Kidney (tissue), 14 donors: ENCODE data around the gene CLHC1. TPM values are rescaled to one million over a fixed set of nuclear protein-coding genes. Genes with fewer than 3 reads are reported as not detected.

Experiments
- DNase-seq, 5 donors: peaks; one replicate each; pipeline ENCODE4 v3.0.0-alpha.2; 2013 to 2020
- FAIRE-seq: peaks from 2 replicates; lab custom pipeline; 2012; peaks lifted over from hg19 to GRCh38; lab: Jason Lieb, UNC
- H3K27ac ChIP-seq, 2 donors: one replicate each; pipeline ENCODE4 v1.7.0; 2013; ENCODE audit warnings: low read depth in 2 of 2, low read length in 2 of 2, inconsistent platforms in 1 of 2
- H3K27me3 ChIP-seq: one replicate; pipeline ENCODE4 v1.7.1; 2013; ENCODE audit warnings: low read length, inconsistent platforms; ENCODE audit not compliant: control insufficient read depth, insufficient read depth
- H3K36me3 ChIP-seq, 3 donors: one replicate each; pipeline versions ENCODE4 v1.7.0 to v1.7.1; 2013; ENCODE audit warnings: low read length in 3 of 3, control low read depth in 1 of 3, inconsistent platforms in 1 of 3; ENCODE audit not compliant: insufficient read depth in 3 of 3, control insufficient read depth in 2 of 3
- H3K4me1 ChIP-seq, 3 donors: one replicate each; pipeline versions ENCODE4 v1.7.0 to v1.7.1; 2013; ENCODE audit warnings: low read length in 3 of 3, inconsistent platforms in 1 of 3, low read depth in 1 of 3; ENCODE audit not compliant: control insufficient read depth in 2 of 3, insufficient read depth in 2 of 3
- H3K4me3 ChIP-seq, 3 donors: one replicate each; pipeline versions ENCODE4 v1.7.0 to v1.8.1; 2013; ENCODE audit warnings: low read length in 3 of 3, control low read depth in 1 of 3, inconsistent platforms in 1 of 3
- H3K9ac ChIP-seq, 3 donors: one replicate each; pipeline versions ENCODE4 v1.7.0 to v1.7.1; 2013; ENCODE audit warnings: low read length in 3 of 3, control low read depth in 1 of 3, inconsistent platforms in 1 of 3
- H3K9me3 ChIP-seq, 3 donors: one replicate each; pipeline versions ENCODE4 v1.7.0 to v1.7.1; 2013; ENCODE audit warnings: low read length in 3 of 3, control low read depth in 1 of 3, inconsistent platforms in 1 of 3; ENCODE audit not compliant: control insufficient read depth in 2 of 3, insufficient read depth in 1 of 3
- intact Hi-C: fragments of 100-400 bp; cut with DNase I; formaldehyde crosslinking; loops from one replicate; pipeline ENCODE4 v1.11.1; 2022
- polyA plus RNA-seq: library from polyadenylated mRNA; stranded (reverse); fragments of 350-450 nt; fragmentation: Illumina TruSeq; extraction: RNeasy Lipid Tissue Mini Kit (QIAGEN cat#74804); gene quantifications from one replicate; pipeline ENCODE4 v1.2.3, GENCODE V29; 2014; ENCODE audit warnings: low read depth, low replicate concordance; ENCODE audit not compliant: insufficient read depth
- total RNA-seq: library from RNA; stranded (reverse); fragmentation: NEBNext Ultra II Directional; extraction: Animal tissue kit (Norgen Biotek cat#: 25700); gene quantifications from one replicate; pipeline ENCODE4 v1.2.1, GENCODE V29; 2021
- TF ChIP-seq, protein P1 (sequence below): IDR thresholded peaks from 3 replicates; pipeline ENCODE4 v1.5.1; 2012; ENCODE audit warnings: mild to moderate bottlenecking, moderate library complexity, borderline replicate concordance; ENCODE audit not compliant: insufficient read depth; ENCODE audit errors: extremely low read depth
- donor health status: control.
- donor health status: control.
- donor health status: control.
- donor health status: control.
- donor health status: control.
- donor health status: DM: yes; HTN: yes; CAD: no.
- donor health status: Normal renal cell carcinoma (clear cell type).

Gene CLHC1
- total and polyA plus RNA-seq, 2 donors from 2014 or later, result 8.3 to 14.0 TPM

DNA sequence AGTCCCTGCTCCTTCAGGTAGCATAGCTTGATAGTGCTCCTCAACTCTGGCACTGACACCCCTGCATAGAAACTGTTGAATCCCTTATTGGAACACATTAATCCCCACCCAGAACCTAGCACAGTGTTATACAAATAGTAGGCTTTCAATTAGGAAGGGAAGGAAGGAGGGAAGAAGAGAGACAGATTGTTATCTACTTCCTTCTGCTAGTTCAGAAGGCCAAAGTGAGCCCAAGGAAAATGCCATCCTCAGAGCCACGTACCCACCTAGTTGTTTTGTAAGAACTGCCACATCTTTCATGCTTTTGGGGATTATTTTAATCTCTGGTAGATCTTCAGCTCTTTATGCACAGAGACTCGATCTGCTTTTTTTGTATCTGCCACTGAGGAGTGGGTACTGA lies 75.1 kb downstream of the CLHC1 start:
- H3K36me3 ChIP-seq, result no peaks in the 10 kb centered on the region
- no peaks in the 10 kb centered on the region for H3K9me3 ChIP-seq
- no peak overlapping the region for H3K9ac ChIP-seq
- H3K4me3 ChIP-seq, result no peak overlapping the region
- no peak for FAIRE-seq
- intact Hi-C loops, result no loop called here
- TF ChIP-seq, protein P1, sequence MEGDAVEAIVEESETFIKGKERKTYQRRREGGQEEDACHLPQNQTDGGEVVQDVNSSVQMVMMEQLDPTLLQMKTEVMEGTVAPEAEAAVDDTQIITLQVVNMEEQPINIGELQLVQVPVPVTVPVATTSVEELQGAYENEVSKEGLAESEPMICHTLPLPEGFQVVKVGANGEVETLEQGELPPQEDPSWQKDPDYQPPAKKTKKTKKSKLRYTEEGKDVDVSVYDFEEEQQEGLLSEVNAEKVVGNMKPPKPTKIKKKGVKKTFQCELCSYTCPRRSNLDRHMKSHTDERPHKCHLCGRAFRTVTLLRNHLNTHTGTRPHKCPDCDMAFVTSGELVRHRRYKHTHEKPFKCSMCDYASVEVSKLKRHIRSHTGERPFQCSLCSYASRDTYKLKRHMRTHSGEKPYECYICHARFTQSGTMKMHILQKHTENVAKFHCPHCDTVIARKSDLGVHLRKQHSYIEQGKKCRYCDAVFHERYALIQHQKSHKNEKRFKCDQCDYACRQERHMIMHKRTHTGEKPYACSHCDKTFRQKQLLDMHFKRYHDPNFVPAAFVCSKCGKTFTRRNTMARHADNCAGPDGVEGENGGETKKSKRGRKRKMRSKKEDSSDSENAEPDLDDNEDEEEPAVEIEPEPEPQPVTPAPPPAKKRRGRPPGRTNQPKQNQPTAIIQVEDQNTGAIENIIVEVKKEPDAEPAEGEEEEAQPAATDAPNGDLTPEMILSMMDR, result no peak
- no peak overlapping the region for H3K27ac ChIP-seq
- H3K27me3 ChIP-seq, result no peaks in the 10 kb centered on the region
- H3K4me1 ChIP-seq, result peaks cover 0 to 28% (median 15%) of the 10 kb centered on the region in 3 donors
- no peak for DNase-seq

DNA sequence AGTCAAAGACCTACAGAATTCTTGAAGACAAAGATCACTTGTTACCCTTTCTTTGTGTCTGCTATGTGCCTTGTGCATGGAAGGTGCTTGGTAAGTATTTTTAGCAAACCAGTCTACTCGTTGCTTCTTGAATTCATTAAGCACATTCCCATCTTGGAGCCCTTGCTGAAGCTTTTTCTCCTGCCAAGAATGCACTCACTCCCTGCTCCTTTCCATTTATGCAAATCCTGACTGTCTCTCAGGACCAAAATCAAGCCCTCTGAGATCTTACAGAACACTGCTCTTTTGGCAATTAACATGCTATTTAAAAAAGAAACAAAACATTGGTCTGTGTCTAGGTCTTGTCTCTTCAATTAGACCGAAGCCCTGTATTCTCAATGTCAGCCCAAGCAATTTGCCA lies 75.8 kb downstream of the CLHC1 start:
- FAIRE-seq (no peak), DNase-seq (no peak)
- Histone ChIP-seq H3K9ac (no peak overlapping the region), H3K27me3 (no peaks in the 10 kb centered on the region), H3K36me3 (no peaks in the 10 kb centered on the region), H3K4me1 (peaks cover 0 to 22% (median 15%) of the 10 kb centered on the region in 3 donors), H3K27ac (no peak overlapping the region), H3K4me3 (no peak overlapping the region), H3K9me3 (no peaks in the 10 kb centered on the region)
- TF ChIP-seq, protein P1, result no peak
- intact Hi-C loops, result no loop called here

DNA sequence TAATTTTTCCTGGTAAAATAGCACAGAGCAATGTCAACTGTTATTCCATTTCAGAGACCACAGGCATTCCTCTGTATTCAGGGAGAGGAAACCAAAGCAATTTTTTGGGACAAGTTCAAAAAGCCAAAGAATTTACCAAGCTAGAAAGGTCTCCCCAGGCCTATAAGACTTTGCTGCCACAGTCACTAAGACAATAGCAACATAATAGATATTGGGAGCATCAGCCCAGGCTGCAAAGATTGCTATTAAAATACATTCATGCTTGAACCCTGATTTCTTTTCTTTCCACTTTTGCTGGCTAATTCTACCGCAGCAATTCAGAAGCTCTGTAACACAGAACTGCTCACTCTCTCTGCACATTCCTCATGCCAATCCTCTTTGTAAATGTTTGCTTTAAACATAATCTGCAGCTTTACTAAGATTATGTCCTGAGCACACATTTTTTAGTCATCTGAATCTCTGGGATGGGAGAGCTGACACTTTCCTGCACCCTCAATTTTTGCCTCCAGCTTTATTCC lies 76.3 kb downstream of the CLHC1 start:
- H3K9me3 ChIP-seq, result no peaks in the 10 kb centered on the region
- intact Hi-C loops, result no loop called here
- H3K4me3 ChIP-seq, result no peak overlapping the region
- DNase-seq (no peak), FAIRE-seq (no peak)
- H3K4me1 ChIP-seq, result peaks cover 0 to 20% (median 15%) of the 10 kb centered on the region in 3 donors
- no peak overlapping the region for H3K27ac ChIP-seq
- H3K36me3 ChIP-seq, result no peaks in the 10 kb centered on the region
- no peaks in the 10 kb centered on the region for H3K27me3 ChIP-seq
- TF ChIP-seq, protein P1, result no peak
- H3K9ac ChIP-seq, result no peak overlapping the region

DNA sequence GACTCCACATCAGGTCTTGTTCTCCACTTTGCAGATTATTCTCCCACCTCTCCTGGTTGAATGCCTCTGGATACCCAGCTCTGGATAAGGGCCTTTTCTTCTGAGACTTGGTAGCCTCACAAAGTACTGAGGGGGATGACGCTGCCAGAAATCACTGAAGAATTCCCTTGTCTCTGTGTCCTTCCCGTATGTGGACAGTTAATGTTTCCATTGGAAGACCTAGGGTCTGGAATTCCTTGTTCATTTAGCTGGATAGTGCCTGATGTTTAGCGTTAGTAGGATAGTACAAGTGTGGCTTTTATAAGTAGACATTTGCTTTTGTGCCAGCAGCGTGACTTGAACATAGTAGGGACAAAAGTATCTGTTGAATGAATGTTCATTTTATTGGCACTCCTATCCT lies 76.9 kb downstream of the CLHC1 start:
- Histone ChIP-seq H3K27ac (no peak overlapping the region), H3K9me3 (no peaks in the 10 kb centered on the region), H3K4me1 (peaks cover 0 to 19% (median 15%) of the 10 kb centered on the region in 3 donors), H3K4me3 (no peak overlapping the region), H3K36me3 (no peaks in the 10 kb centered on the region), H3K9ac (no peak overlapping the region), H3K27me3 (no peaks in the 10 kb centered on the region)
- FAIRE-seq (no peak), DNase-seq (no peak)
- intact Hi-C loops, result no loop called here
- TF ChIP-seq, protein P1, result no peak
